Choroid plexus epithelial cell (primary cell): Measurements from ENCODE around the gene GULP1.

Source experiments
- DNase-seq: peaks from one replicate; pipeline ENCODE4 v3.0.0-alpha.2; 2010; ENCODE audit warnings: low read depth
- H3K4me3 ChIP-seq: 2 replicates; pipeline ENCODE4 v1.5.1; 2011; ENCODE audit warnings: low read depth, mild to moderate bottlenecking, control low read depth, low read length, moderate library complexity
- TF ChIP-seq, protein P1 (sequence below): conservative IDR thresholded peaks from 2 replicates; pipeline ENCODE4 v1.5.1; 2011; ENCODE audit warnings: low read depth, mild to moderate bottlenecking, control low read depth, inconsistent platforms, low read length, moderate library complexity

The GULP1 gene

GRCh38 chr2:188561473-188561979 lies 269.9 kb downstream of the GULP1 start:
- H3K4me3 ChIP-seq, result no peak overlapping the region
- TF ChIP-seq, protein P1, sequence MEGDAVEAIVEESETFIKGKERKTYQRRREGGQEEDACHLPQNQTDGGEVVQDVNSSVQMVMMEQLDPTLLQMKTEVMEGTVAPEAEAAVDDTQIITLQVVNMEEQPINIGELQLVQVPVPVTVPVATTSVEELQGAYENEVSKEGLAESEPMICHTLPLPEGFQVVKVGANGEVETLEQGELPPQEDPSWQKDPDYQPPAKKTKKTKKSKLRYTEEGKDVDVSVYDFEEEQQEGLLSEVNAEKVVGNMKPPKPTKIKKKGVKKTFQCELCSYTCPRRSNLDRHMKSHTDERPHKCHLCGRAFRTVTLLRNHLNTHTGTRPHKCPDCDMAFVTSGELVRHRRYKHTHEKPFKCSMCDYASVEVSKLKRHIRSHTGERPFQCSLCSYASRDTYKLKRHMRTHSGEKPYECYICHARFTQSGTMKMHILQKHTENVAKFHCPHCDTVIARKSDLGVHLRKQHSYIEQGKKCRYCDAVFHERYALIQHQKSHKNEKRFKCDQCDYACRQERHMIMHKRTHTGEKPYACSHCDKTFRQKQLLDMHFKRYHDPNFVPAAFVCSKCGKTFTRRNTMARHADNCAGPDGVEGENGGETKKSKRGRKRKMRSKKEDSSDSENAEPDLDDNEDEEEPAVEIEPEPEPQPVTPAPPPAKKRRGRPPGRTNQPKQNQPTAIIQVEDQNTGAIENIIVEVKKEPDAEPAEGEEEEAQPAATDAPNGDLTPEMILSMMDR, result no peak
- no peak for DNase-seq

DNA sequence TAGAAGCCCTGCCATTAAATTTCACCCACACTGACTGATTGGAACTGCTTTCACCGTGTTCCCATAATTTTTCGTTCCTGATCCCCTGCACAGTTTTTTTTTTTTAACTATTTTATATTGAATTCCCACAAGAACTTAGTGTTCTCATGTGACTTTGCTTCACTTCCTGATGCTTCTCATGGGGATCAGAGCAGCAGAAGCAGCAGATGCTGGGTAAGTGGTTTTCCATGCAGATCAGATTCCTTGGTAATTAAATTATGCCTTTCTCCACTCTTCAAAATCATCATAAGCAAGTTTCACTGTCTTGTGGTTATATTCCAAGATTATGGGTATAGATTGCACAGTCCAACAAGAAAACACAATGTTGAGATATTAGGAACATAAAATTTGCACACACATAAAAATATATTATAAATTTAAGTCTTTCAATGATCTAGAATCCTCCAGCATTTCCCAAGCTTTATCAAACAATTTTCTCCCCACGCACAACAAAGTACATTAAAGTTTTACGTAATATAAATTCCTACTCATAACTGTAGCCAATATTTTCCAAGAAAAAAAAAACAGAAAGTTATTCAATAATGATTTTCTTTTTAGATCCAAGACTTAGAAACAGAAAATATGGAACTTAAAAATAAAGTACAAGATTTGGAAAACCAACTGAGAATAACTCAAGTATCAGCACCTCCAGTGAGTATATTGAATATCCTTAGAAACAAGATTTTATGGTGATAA lies 277.9 kb downstream of the GULP1 start:
- TF ChIP-seq, protein P1, result no peak
- no peak for DNase-seq
- no peak overlapping the region for H3K4me3 ChIP-seq

GRCh38 chr2:188570370-188570769 lies 278.7 kb downstream of the GULP1 start:
- peak; percentile 37 for DNase-seq
- H3K4me3 ChIP-seq, result no peak overlapping the region
- TF ChIP-seq, protein P1, result no peak

DNA sequence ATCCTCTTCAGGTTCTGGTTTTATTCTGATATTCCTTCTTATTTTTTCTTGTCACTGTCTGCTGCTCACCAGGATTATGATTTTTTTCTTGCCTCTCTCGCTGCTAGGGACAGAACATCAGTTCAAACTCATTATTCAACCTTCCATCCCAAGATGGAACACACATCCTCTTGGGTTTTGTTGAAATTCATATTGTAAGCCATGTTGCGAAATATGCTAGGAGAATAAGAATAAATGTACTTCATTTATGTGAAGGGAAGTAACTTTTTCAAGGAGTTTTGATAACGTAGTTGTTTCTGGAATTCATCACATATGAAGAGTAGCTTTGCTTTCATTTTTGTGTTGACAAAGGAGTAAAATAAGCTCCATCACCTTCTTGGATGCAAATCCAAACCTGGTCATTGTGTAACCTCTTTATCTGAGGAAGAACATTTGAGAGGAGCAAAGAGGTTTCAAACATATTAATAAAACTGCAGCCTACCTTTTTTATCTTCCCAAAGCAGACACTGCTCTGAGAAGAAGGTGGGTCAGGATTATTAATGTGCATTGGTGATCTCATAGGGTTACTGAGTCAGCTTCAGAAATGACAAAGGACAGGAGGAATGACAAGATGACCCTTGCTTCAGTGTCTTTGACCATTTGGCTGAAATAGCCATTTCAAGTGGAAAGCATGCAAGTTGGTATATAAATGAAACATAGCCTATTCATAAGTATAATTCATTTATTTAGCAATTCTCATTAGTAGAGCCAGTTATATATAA lies 280.0 kb downstream of the GULP1 start:
- no peak for DNase-seq
- no peak overlapping the region for H3K4me3 ChIP-seq
- TF ChIP-seq, protein P1, result no peak

DNA sequence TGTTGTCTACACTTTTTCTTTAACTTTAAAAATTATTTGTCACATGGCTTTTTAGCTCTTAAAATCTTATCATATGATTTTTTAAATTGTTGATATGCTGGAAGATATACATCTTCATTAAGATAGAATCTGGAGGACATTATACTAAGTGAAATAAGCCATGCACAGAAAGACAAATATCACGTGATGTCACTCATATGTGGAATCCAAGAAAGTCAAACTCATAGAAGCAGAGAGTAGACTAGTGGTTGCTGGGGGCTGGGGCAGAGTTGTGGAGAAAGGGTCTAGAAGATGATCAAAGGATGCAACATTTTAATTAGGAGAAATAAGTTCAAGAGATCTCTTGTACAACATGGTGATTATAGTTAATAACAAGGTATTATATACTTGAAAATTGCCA lies 280.9 kb downstream of the GULP1 start:
- DNase-seq, result no peak
- TF ChIP-seq, protein P1, result no peak
- H3K4me3 ChIP-seq, result no peak overlapping the region

- H3K4me3 ChIP-seq, result no peak overlapping the region
- TF ChIP-seq, protein P1, result no peak
- DNase-seq, result peak; percentile 55
These were observed 281.8 kb downstream of the GULP1 start for GRCh38 chr2:188573453-188573852.

DNA sequence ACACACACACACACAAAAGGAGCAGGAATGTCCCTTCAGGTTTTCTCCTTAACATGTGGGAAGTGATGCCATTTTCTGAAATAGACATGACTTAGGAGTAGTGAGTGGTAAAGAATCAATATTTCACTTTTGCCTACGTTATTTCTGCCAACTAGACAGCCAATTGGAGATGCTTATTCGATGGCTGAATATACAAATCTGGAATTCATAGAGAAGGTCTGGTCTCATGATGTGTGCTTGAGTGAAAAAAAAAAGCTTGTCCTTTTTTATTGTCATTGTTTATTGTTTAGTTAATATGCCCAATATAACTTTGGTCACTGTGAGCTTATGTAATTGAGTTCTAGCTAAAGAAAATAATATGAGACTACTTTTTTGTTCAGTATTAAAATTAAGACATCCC lies 284.3 kb downstream of the GULP1 start:
- no peak for DNase-seq
- TF ChIP-seq, protein P1, result no peak
- H3K4me3 ChIP-seq, result no peak overlapping the region
